Adrenal gland (tissue), 5 donors: ENCODE measurements around the gene MRPL17.

Experiments used
- CTCF ChIP-seq, 6 experiments: fragments of 450-650 bp in 4 of 6; fragments of 200-600 bp in 2 of 6; sonication (generic) in 1 of 6; IDR thresholded peaks; 1 replicate in 5 of 6; 2 replicates in 1 of 6; pipeline versions ENCODE4 v1.5.1 to v1.8.0; 2016 to 2021; ENCODE audit warnings: antibody characterized with exemption in 6 of 6, mild to moderate bottlenecking in 2 of 6, moderate library complexity in 1 of 6
- POLR2A ChIP-seq, 2 donors: fragments of 450-650 bp; IDR thresholded peaks; one replicate each; pipeline ENCODE4 v1.6.1; 2017; ENCODE audit warnings: antibody characterized with exemption in 2 of 2, mild to moderate bottlenecking in 2 of 2, moderate library complexity in 1 of 2
- donor health status: DM: no; HTN: no; CAD: no.

DNA sequence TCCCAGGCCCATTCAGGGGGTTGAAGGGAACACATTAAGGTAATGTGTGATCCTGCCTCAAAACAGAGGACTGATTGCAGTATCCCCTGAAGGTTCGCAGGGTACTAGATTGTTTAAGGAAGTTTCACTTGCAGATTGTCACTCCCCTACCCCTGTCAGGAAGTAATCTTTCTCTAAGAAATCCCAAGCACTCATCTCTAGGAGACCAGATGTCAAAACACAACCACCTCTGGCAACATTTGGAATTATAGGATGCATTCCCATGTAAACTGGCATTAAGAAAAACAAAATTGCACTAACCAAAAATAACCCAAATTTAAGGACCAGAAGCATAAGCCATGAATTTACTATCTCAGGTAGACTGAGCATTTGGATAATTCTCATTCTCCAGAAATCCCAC lies 1.6 kb downstream of the MRPL17 start:
- TF ChIP-seq CTCF (IDR thresholded peaks at IDR 0.05) (no peak), POLR2A (IDR thresholded peaks at IDR 0.05) (no peak)
